ENCODE measurements around the gene LETM1.

- TF ChIP-seq CTCF (IDR thresholded peaks at IDR 0.05; ENCODE audit: insufficient read depth, low read depth, low read length) (no peak), EZH2 (IDR thresholded peaks at IDR 0.05; ENCODE audit: insufficient read depth, low read length) (no peak)
Measured at GRCh38 chr4:1788254-1788973, 67.5 kb downstream of the LETM1 start.

Measured in astrocyte (in vitro differentiated cells and primary cell).